Measurements from ENCODE around the gene FLG2. TPM values are rescaled to one million over a fixed set of nuclear protein-coding genes. Genes with fewer than 3 reads are reported as not detected.

Gene FLG2
- not detected for total RNA-seq
- long read RNA-seq: 0 reads

DNA sequence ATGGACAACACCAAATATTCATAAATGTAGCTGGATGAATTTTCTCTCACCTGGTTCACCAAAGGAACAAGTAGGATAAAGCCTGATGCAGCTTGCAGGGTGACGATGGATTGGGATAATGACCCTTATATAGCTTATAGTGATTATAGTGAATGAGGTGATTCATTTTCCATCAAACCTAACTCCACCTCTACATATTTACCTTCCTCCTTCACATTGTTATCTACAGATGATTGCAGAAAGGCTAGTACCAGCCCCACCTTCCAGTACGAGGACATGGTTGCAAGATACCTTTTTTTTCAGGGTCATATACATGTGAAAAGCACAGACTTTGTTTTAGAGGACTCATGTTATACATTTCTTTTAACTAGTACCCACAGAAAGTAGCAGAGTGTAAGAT, at the start of gene FLG2:
Gene FLG2, minus strand, starts transcription at position 101 of the 400 bp plus-strand sequence. CDS start 1,122 bp downstream, outside the sequence.
- DNase-seq: no peak
- ATAC-seq: no peak
- intact Hi-C loops (cut with DNase I): no loop called here

- intact Hi-C loops (cut with DNase I): no loop called here
- no peak for ATAC-seq
- no peak for DNase-seq
These were observed 48.9 kb upstream of the FLG2 start for GRCh38 chr1:152408664-152409063.

DNA sequence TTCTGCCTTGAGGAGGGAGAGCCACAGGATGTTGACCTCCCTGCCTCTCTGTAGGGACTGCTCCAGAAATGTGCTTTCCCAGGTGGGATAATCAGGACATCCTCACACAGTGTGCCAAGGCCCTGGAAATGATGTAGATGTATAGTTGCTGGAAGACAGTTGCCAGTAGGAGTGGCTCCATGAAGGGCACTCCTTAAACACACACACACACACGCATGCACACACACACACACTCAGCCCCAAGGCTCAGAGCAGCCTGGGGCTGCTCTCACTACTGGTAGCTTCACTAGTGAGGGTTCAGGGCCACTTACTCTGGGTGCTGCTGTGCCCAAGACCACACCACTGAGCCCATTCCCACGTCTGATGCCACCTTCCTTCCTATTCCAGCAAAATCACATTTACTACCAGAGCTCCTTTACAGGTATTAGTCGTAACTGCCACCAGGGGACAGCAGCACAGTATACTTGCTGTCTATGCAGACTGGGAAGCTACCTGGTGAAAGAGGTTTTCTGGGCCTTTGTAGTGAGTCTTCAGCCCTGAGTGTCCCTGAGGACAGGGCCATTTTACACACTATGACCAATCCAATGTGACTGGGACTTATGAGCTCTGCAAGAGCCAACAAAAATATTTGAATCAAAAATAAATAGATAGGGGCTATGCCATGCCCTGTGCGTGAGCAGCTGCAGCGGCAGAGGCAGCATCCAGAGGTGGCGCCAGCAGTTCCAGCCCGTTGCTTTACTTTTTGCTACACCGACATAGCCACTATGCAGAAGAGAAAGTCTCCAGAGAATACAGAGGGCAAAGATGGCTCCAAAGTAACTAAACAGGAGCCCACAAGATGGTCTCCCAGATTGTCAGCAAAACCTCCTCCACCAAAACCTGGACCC, 39.2 kb upstream of the FLG2 start:
- no peak for ATAC-seq
- DNase-seq: no peak
- intact Hi-C loops (cut with DNase I): no loop called here

- intact Hi-C loops (cut with DNase I): no loop called here
- ATAC-seq (no peak), DNase-seq (no peak)
These were observed 37.7 kb upstream of the FLG2 start for GRCh38 chr1:152397474-152397873.

GRCh38 chr1:152394151-152394550, 34.3 kb upstream of the FLG2 start:
- DNase-seq (no peak), ATAC-seq (no peak)
- intact Hi-C loops (cut with DNase I): no loop called here

GRCh38 chr1:152392909-152393308, 33.1 kb upstream of the FLG2 start:
- no peak for ATAC-seq
- intact Hi-C loops (cut with DNase I): no loop called here

DNA sequence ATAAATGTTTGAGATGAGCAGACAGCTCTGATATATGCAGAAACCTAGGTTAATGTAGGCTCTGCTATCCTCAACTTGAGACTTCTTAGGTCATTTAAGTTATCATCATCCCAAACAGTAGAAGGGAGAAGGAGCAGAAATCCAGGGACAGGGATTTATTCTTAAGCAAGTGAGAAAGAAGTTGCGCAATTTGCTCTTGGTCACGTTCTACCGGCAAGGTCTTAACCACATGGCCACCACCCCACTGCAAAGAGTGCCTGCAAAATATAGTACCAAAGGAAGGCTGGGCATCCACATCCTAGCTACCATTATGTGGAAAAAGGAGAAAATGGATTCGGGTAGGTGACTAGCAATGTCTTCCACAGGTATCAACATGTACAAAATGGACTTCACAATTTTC, 29.1 kb upstream of the FLG2 start:
- ATAC-seq: no peak
- intact Hi-C loops (cut with DNase I): no loop called here
- DNase-seq: no peak

More at GRCh38 chr1:152392909-152393308, 33.1 kb upstream of the FLG2 start:
- DNase-seq: no peak

DNA sequence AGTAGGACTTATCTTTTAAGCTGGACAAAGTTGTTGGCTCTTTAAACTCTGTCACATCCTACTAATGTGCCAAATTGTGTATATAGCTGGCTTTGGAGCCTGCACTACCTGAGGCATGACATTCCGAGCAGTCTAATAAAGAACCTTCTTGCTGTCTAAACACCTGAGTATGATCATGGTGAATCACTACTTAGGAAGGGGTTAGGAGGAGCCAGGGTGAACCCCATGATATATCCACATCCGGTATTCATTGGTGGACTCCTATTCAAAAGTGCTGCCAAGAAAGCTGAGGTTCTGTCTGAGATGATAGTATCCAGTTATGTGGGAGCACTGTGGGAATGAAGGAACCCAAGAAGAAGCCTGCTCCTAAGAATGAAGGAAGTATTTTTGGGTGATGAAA, 27.1 kb upstream of the FLG2 start:
- no peak for DNase-seq
- no peak for ATAC-seq
- intact Hi-C loops (cut with DNase I): no loop called here

DNA sequence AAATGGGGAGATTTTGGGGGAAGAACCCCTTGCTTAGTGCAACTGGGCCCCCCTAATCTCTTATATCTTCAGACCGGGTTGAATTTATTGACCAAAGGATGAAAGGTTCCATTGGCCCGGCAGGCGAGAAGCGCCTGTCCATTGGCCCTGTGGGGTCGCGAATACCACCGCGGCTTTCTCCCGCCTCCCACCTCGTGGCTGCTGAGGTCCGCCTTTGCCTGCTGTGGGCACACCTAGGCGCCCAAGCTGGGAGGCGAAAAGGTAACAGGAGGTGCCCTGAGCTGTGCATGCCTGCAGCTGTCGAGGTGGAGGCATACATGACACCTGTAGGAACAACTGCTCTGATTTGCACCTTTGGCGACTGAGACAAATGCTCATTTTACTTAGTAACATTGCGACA, 21.1 kb upstream of the FLG2 start:
- ATAC-seq (no peak), DNase-seq (no peak)
- intact Hi-C loops (cut with DNase I): no loop called here

GRCh38 chr1:152374451-152374850, 14.6 kb upstream of the FLG2 start:
- ATAC-seq (peak; percentile 17 to 34), DNase-seq (peak; percentile 23)
- intact Hi-C loops (cut with DNase I): no loop called here

DNA sequence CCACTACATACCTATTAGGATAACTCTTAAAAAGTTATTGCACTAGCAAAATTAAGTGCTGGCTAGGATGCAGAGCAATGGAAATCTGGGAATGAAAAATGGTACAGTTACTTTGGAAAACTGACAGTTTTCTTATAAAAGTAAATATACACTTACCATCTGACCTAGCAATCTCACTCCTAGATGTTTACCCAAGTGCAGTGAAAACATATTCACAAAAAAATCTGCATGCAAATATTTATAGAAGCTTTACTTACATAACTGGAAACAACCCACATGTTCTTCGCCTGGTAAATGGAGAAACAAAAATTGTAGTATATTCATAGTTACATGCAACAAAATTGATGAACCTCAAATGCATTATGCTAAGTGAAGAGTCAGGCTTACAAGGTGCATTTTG, 12.9 kb upstream of the FLG2 start:
- DNase-seq (no peak), ATAC-seq (no peak)
- intact Hi-C loops (cut with DNase I): no loop called here

DNA sequence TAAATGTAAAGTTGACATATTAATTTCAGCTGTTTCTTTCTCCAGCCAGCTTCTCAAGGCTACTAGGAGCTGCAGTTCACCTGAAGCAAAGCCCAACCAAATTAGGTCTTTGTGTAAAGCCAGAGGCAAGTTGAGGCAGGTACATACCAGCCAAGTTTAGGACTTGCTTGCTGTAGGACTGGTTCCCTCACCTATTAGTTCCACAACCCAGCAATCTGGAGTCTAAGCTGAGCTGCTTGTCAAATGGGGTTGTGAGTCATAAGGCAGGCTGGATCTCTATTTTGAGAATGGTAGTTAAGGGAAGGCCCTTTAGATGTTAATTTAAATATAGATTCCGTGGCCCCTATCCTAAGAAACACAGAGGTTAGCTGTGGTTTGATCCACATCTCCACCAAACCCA, 7.6 kb upstream of the FLG2 start:
- no peak for ATAC-seq
- DNase-seq: no peak
- intact Hi-C loops (cut with DNase I): no loop called here

DNA sequence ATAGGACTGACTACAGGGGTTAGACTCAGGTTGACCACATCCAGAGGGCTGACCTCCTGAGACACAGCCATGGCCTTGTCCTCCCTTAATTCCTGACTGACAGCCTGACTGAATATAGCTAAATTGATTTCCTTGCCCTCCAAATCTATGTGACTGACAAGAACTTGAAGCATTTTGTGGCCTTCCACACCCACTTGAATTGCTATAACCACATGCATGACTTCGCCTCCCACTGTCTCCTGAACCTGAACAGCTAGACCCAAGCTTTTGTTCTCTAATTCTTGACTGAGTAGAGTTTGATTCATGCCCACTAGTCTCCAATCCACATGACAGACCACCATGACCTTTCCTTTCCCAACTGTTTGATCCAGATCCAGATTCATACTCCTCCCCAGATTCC, 3.1 kb downstream of the FLG2 start:
- intact Hi-C loops (cut with DNase I): no loop called here
- ATAC-seq (no peak), DNase-seq (no peak)

- ATAC-seq (no peak), DNase-seq (no peak)
- intact Hi-C loops (cut with DNase I): loop anchor here in 1 of 2 donors (10.0 kb wide), 1 partner anchor 155 kb away; no protein-coding TSS in a partner anchor
These were observed 10.2 kb downstream of the FLG2 start for GRCh38 chr1:152349611-152350010.

- ATAC-seq (no peak), DNase-seq (no peak)
- intact Hi-C loops (cut with DNase I): loop anchor here in 1 of 2 donors (10.0 kb wide), 1 partner anchor 154 kb away; no protein-coding TSS in a partner anchor
These were observed 11.4 kb downstream of the FLG2 start for GRCh38 chr1:152348447-152348846.

DNA sequence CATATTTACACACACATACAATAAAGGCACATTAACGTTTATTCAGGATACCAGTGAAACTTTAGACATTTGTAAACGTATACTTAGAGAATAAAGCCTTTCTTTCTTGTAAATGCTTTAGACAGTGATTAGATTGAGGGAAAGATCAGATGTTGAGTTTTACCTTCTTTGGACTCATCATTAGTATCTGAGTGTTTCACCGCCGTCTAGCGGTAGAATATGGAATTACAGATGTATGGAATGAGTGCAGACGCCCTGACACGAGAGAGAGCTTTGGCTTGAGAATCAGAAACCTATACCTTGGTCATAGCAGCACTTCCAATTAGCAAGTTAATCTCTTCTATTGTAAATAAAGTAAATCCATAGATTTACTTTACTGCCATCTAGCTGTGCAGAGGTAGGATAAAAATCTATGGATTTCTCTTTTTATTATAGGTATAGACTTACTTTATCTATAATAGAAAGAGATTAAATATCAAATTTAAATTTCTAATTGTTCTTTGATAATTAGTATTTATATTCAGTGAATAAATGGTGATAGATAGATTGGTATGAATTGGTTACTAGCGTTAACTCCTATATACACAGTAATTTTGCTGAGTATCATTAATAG, 12.6 kb downstream of the FLG2 start:
- intact Hi-C loops (cut with DNase I): loop anchor here in 1 of 2 donors (10.0 kb wide), 1 partner anchor 152 kb away; no protein-coding TSS in a partner anchor
- peak in 1 of 2 donors; percentile 55 for ATAC-seq
- no peak for DNase-seq

DNA sequence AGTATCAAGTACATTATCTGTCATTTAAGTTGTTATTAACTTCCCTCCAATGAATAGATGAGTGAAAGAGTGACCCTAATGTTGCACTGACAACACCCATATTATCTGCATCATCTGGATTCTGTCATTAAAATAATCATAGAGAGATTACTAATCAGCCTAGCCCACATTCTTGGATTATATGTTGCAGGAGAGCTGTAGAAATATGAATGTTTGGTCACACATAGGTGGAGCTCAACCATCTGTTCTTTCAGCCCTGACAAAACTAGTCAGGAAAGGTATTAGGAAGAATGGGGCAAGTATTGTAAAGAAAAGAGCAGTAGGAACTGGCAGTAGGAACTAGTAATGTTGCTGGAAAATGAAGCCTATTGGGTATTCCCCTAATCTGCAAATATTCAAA, 15.4 kb downstream of the FLG2 start:
- intact Hi-C loops (cut with DNase I): loop anchor here in 1 of 2 donors (10.0 kb wide), 1 partner anchor 150 kb away; no protein-coding TSS in a partner anchor

DNA sequence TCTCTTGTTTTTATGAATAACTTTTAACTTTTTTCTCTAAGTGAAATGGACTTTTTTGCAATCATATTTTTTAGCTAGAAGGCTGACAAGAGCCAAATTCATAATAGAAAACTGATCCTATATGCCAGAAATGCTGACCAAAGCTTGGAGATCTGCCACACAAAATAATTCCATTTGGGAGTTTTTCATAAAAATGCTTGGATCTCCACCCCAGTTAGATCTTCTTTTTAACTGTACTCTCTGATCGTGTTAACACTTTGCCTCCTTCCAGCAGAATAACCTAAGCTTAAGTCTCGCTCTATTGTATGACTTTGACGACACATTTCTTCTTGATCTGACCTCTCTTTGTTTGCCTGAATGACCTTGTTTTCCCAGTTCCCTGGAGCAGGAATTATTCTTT, 16.8 kb downstream of the FLG2 start:
- ATAC-seq (no peak), DNase-seq (no peak)
- intact Hi-C loops (cut with DNase I): loop anchor here in 1 of 2 donors (10.0 kb wide), 1 partner anchor 148 kb away; no protein-coding TSS in a partner anchor

More for the DNA sequence above, 15.4 kb downstream of the FLG2 start:
- ATAC-seq (no peak), DNase-seq (no peak)

DNA sequence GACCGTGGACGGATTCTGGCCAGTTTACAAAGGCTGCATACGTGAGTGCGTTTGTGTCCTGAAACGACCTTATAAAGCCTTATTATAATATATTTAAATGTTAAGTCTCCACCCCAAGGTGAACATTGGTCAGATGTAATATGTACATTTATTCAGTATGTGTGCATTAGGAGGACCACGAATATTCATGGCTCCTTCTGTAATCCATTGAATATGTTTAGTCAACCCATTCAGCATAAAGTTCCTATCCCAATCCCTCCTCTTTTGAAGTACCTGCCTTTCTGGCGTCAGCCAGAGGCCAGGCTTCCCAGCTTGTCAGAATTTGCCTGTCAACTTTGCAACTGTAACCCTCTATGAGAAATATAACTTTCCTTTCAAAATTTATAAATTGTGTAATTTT, 24.4 kb downstream of the FLG2 start:
- DNase-seq (no peak), ATAC-seq (no peak)
- intact Hi-C loops (cut with DNase I): no loop called here

DNA sequence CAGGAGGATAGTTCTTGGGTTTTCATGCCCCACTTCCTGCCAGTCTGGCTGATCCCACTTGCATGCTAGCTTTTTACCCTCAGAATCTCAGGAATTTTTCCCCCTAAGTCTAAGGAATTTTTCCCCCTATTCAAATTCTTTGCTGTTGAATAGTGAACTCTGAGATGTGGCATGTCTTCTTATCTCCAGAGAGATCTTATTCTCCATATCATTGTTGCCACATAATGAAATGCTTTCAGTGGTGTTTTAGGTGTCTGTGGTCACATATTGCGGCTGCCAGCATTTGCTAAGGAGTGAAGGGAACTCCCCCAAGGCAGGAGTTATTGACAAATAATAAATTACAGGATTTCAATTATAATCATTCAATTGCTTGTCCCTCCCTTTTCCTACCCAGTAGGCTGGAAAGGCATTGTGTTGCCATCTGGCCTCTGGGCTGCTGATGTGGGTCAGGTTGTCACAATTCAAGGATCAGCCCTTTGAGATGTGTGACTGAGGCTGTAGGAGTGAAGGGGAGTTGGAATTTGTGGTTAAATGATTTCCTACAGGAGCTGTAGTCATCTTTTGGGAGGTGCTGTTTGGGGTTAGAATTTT, 30.9 kb downstream of the FLG2 start:
- intact Hi-C loops (cut with DNase I): no loop called here
- DNase-seq (no peak), ATAC-seq (no peak)
